ENCODE results near the gene DRP2.

DNA sequence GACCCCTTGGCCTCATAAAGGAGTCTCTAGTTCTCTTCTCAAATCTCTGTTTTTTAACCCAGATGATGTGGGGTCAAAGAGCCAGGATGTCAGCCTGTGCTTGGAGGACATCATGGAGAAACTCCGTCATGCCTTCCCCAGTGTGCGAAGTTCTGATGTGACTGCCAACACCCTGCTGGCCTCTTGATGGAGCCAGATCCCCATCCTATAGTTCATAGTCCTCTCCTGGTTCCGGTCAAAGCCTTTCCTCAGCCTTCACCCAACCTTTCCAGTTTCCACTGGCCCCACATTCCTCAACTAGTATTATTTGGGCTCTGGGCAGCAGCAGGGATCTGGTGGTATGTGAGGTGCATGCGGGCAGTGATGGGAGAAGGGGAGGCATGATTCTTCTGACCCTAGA lies 40.8 kb downstream of the DRP2 start:
- TF ChIP-seq CTCF (IDR thresholded peaks at IDR 0.05; ENCODE audit: low read length) (peak; percentile 29; the same call in 1 of the 2 replicates), EZH2 (IDR thresholded peaks at IDR 0.05; ENCODE audit: borderline replicate concordance, low read length) (no peak)

All from OCI-LY1 (cell line).